HG03520 (cell line): ENCODE measurements around the gene AQP2.

Experiments used
- ATAC-seq: cut with Tn5 transposase; IDR thresholded peaks from one replicate; pipeline ENCODE4 v1.9.1; 2021; ENCODE audit warnings: mild to moderate bottlenecking, moderate library complexity; ENCODE audit not compliant: unreplicated experiment

The AQP2 gene

GRCh38 chr12:49950273-49951251, at the start of gene AQP2:
Gene AQP2, plus strand, starts transcription at chr12:49950737. Its CDS starts 94 bp downstream, at chr12:49950831.
- no peak for ATAC-seq

GRCh38 chr12:49901026-49901425, 49.5 kb upstream of the AQP2 start:
- ATAC-seq, result no peak

GRCh38 chr12:49901986-49902385, 48.6 kb upstream of the AQP2 start:
- ATAC-seq, result no peak

- no peak for ATAC-seq
Measured at GRCh38 chr12:49902399-49903350, 47.9 kb upstream of the AQP2 start.

- ATAC-seq, result no peak
Measured at GRCh38 chr12:49903351-49903699, 47.2 kb upstream of the AQP2 start.

GRCh38 chr12:49903700-49904423, 46.7 kb upstream of the AQP2 start, which contains the start of gene FAIM2:
Gene FAIM2, minus strand, starts transcription at chr12:49903900. Its CDS starts 108 bp downstream, at chr12:49903792.
- ATAC-seq, result no peak

GRCh38 chr12:49904601-49905000, 45.9 kb upstream of the AQP2 start:
- ATAC-seq, result no peak

GRCh38 chr12:49905718-49906314, 44.7 kb upstream of the AQP2 start:
- ATAC-seq, result no peak

- ATAC-seq, result no peak
Measured at GRCh38 chr12:49907352-49907751, 43.2 kb upstream of the AQP2 start.

- no peak for ATAC-seq
Measured at GRCh38 chr12:49909356-49909755, 41.2 kb upstream of the AQP2 start.

- no peak for ATAC-seq
Measured at GRCh38 chr12:49909826-49910225, 40.7 kb upstream of the AQP2 start.

GRCh38 chr12:49910331-49911212, 40.0 kb upstream of the AQP2 start:
- no peak for ATAC-seq

GRCh38 chr12:49911213-49911605, 39.3 kb upstream of the AQP2 start:
- no peak for ATAC-seq

- ATAC-seq, result no peak
Measured at GRCh38 chr12:49912345-49913255, 37.9 kb upstream of the AQP2 start.

GRCh38 chr12:49916129-49916919, 34.2 kb upstream of the AQP2 start:
- ATAC-seq, result no peak

GRCh38 chr12:49917166-49917787, 33.3 kb upstream of the AQP2 start:
- no peak for ATAC-seq

- no peak for ATAC-seq
Measured at GRCh38 chr12:49917788-49918173, 32.8 kb upstream of the AQP2 start.
